SIG-M5 treated with dmso at 0.1 percent for 504 hours (cell line): ENCODE measurements around the gene LGALS7B.
"Not testable (repeated sequence)": the region's sequence is repeated elsewhere in the genome, so short reads cannot be mapped to it uniquely, and the experiment has no call there.

Experiments
- DNase-seq: peaks from one replicate; lab custom pipeline; 2025; ENCODE audit not compliant: unreplicated experiment; lab: John Stamatoyannopoulos, UW

Gene LGALS7B

DNA sequence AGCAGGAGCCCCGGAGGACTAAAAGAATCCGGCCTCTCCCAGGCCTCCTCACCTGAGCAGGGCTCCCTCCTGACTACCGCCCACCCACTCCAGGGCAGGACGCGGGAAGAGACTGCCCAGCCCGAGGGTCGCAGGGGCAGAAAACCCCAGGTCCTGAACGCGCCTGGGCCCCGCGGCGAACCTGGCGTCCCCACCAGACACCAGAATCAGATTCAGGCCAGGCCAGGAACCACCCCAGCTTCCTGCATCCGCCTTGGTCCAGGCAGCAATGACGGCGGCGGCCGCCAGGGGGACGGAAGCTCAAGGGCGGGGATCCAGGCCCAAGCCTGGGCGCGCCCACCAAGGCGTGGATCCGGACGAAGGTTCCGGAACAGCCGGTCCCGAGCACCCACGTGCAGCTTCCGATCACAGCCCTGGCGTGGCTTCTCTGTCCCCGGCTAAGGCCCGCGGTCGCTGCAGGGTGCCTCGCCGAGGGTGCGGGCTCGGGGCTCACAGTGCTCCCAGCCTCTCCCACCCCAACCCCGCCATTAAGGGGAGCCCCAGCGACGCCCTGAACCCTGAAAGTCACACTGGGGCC, 19.3 kb upstream of the LGALS7B start:
- no peak for DNase-seq

DNA sequence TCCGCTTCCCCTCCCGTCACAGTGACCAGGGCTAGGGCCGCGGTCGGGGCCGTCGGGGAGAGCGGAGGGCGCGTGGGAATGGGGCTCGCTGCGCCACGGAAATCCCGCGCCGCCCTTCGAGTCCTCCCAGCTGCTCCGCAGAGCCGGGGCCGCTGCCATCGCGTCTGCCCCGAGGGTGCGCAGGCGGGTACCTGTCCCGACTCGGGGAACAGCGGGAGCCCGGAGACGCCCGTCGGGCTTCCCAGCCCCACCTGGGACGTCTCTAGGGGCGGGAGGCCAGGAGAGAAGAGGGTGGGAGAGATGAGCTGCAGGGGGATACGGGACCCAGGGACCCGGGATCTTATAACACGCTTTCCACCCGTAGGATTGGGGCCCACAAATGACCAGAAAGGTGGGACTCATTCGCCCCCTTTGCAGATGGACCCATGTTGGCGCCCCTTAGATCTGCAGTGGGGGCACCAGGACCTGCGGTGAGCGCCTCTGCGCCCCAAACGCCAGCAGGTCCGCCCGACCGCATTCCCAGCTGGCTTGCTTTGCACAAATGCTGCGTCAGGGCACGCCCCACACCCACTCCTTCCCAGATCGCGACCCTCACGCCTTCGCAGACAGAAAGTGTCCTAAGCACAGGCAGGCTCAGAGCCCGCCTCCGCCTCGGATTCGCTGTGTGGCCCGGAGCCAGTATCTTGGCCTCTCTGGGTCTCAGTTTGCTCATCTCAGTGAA, 18.6 kb upstream of the LGALS7B start:
- DNase-seq = not testable (repeated sequence)

- not testable (repeated sequence) for DNase-seq
Measured at GRCh38 chr19:38770949-38771275, 18.1 kb upstream of the LGALS7B start.

GRCh38 chr19:38771569-38771968, 17.4 kb upstream of the LGALS7B start:
- DNase-seq = not testable (repeated sequence)

- no peak for DNase-seq
Measured at GRCh38 chr19:38773469-38774177, 15.4 kb upstream of the LGALS7B start, which contains the start of gene LGALS7. Gene LGALS7 (minus strand): TSS chr19:38773517. CDS start chr19:38773492, 25 bp downstream.

GRCh38 chr19:38774181-38774950, 14.6 kb upstream of the LGALS7B start:
- DNase-seq = no peak

DNA sequence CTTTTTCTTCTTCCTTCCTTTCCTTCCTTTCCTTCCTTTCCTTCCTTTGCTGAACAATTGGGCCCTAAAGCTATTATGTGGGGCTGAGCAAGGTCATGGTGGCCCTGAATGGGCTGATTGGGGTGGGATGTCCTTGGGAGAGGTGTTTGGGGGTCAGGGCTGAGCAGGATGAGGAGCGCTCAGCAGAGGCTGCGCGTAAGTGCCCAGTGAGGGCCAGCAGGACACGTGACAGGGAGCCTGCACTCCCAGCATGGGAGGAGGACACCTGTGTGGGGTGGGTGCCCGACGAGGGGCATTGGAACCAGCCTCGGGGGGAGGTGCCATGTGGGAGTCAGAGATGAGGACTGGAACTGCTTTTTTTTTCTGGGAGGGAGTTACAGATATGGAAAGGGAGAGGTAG, 10.3 kb upstream of the LGALS7B start:
- no peak for DNase-seq

- DNase-seq = no peak
Measured at GRCh38 chr19:38780443-38780842, 8.6 kb upstream of the LGALS7B start.

DNA sequence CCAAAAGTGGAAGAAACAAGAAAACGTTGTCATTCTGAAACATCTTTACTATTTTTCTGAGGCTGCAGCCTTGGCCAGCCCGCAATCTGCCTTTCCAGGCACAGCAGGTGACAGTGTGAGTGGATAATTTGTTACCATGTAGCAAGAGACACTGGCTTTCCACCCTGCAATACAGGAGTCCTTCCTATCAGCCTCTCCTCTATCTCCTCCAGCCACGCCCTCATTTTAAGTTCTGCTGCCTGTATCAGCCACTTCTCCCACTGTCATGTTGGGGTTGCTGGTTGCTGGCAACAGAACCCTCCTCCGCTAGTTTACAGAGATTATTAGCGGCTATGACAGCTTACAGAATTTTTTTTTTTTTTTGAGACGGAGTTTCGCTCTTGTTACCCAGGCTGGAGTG, 7.9 kb upstream of the LGALS7B start:
- DNase-seq = no peak

- DNase-seq = not testable (repeated sequence)
Measured at GRCh38 chr19:38782212-38782611, 6.8 kb upstream of the LGALS7B start.

- no peak for DNase-seq
Measured at GRCh38 chr19:38784224-38784623, 4.8 kb upstream of the LGALS7B start.

GRCh38 chr19:38785187-38785699, 3.8 kb upstream of the LGALS7B start:
- DNase-seq = no peak

DNA sequence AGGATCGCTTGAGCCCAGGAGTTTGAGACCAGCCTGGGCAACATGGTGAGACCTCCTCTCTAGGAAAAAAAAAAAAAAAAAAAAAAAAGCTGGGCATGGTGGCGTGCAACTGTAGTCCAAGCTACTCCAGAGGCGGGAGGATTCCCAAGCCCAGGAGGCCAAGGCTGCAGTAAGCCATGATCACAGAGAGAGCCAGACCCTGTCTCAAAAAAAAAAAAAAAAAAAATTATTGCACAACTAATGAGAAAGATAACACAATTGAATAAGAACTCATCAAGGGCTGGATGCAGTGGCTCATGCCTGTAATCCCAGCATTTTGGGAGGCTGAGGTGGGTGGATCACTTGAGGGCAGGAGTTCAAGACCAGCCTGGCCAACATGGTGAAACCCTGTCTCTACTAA, 2.9 kb upstream of the LGALS7B start:
- DNase-seq = not testable (repeated sequence)

GRCh38 chr19:38786572-38787265, 2.3 kb upstream of the LGALS7B start:
- no peak for DNase-seq

DNA sequence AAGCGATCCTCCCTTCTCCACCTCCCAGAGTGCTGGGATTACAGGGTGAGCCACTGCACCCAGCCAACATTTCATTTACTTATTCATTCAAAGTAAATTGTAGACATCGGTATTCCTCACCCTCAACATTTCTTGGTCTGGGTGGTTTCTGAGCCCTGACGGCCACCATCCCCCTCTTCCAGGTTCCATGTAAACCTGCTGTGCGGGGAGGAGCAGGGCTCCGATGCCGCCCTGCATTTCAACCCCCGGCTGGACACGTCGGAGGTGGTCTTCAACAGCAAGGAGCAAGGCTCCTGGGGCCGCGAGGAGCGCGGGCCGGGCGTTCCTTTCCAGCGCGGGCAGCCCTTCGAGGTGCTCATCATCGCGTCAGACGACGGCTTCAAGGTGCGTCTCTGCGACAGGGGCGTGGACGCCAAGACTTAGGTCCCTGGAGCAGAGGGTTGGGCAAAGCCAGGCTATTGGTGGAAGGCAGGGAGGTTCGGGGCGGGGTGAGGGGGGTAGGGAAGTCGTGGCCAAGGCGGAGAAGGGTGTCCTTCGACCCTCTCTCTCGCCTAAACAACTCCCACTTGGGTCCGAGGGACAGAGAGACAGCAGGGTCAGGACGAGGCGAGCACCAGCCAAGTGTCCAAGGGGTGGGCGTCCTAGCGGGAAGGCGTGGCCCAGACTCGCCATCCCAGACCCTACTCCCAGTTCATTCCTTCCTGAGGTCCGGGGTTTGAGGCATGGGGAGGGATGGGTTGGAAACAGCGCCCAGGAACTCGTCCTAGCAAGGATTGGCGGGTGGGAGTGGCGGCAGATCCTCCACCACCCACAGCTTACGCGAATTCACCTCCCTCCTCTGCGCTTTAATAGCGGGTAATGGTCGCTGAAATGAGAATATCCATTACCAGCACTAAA, 1.8 kb downstream of the LGALS7B start:
- not testable (repeated sequence) for DNase-seq

GRCh38 chr19:38791451-38792064, 2.6 kb downstream of the LGALS7B start:
- not testable (repeated sequence) for DNase-seq

DNA sequence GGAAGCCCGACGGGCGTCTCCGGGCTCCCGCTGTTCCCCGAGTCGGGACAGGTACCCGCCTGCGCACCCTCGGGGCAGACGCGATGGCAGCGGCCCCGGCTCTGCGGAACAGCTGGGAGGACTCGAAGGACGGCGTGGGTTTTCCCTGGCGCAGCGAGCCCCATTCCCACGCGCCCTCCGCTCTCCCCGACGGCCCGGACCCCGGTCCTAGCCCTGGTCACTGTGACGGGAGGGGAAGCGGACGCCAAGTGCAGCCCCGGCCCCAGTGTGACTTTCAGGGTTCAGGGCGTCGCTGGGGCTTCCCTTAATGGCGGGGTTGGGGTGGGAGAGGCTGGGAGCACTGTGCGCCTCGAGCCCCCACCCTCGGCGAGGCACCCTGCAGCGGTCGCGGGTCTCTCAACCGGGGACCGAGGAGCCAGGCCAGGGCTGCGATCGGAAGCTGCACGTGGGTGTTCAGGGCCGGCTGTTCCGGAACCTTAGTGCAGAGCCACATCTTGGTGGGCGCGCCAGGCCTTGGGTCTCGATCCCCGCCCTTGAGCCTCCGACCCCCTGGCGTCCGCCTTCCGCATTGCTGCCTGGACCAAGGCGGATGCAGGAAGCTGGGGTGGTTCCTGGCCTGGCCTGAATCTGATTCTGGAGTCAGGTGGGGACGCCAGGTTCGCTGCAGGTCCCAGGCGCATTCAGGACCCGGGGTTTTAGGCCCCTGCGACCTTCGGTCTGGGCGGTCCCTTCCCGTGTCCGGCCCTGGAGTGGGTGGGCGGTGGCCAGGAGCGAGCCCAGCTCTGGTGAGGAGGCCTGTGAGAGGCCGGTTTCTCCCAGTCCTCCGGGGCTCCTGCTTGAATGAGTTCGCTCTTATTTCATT, 3.5 kb downstream of the LGALS7B start:
- no peak for DNase-seq

DNA sequence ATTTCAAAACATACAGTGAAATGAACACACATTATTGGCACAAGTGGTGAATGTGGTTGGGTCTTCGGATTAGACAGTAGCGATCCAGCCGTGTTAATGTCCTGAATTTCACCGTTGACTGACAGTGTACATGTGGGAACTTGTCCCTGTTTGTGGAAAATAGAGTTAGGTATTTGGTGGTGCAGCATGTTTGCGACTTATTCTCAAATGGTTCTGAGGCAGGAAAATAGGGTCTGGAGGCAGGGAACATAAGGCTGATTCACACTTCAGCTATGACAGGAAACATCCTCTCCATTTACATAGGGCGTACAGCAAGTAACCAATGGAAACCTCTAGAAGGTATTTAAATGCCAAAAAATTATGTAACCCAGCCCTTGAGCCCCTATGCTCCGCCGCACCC, 4.2 kb downstream of the LGALS7B start:
- no peak for DNase-seq
